Stimulated activated CD8-positive, alpha-beta memory T cell treated with anti-CD3 and anti-CD28 coated beads, Interleukin-2, amount 100 ng/mL, for 48 hours (primary cell): ENCODE data around the gene TRABD2B.

ENCODE experiments used
- DNase-seq, 2 donors: peaks; one replicate each; pipeline ENCODE4 v3.0.0-alpha.2; 2020; ENCODE audit warnings: low read depth in 2 of 2

Gene TRABD2B

GRCh38 chr1:47997289-47998200 lies at the start of gene TRABD2B:
TSS of gene TRABD2B (minus strand) at chr1:47997385.
- peak; percentile 49 to 51 for DNase-seq

GRCh38 chr1:48044311-48044710 lies 47.1 kb upstream of the TRABD2B start:
- DNase-seq = no peak

- DNase-seq = no peak
Observed at GRCh38 chr1:48043622-48044021, 46.4 kb upstream of the TRABD2B start.

GRCh38 chr1:48040154-48040553 lies 43.0 kb upstream of the TRABD2B start:
- no peak for DNase-seq

GRCh38 chr1:48039088-48040054 lies 42.2 kb upstream of the TRABD2B start:
- DNase-seq = no peak

GRCh38 chr1:48038270-48038767 lies 41.1 kb upstream of the TRABD2B start:
- DNase-seq = no peak

- DNase-seq = no peak
Observed at GRCh38 chr1:48036710-48037355, 39.6 kb upstream of the TRABD2B start.

GRCh38 chr1:48035371-48036141 lies 38.4 kb upstream of the TRABD2B start:
- DNase-seq = no peak

- no peak for DNase-seq
Observed at GRCh38 chr1:48033495-48034045, 36.4 kb upstream of the TRABD2B start.

GRCh38 chr1:48031676-48032075 lies 34.5 kb upstream of the TRABD2B start:
- no peak for DNase-seq

GRCh38 chr1:48030696-48031365 lies 33.6 kb upstream of the TRABD2B start:
- DNase-seq = no peak

- no peak for DNase-seq
Observed at GRCh38 chr1:48030211-48030610, 33.0 kb upstream of the TRABD2B start.

GRCh38 chr1:48028218-48029069 lies 31.3 kb upstream of the TRABD2B start:
- no peak for DNase-seq

GRCh38 chr1:48027533-48027835 lies 30.3 kb upstream of the TRABD2B start:
- no peak for DNase-seq

GRCh38 chr1:48026701-48027532 lies 29.7 kb upstream of the TRABD2B start:
- no peak for DNase-seq

GRCh38 chr1:48026275-48026674 lies 29.1 kb upstream of the TRABD2B start:
- DNase-seq = no peak

- no peak for DNase-seq
Observed at GRCh38 chr1:48025076-48025475, 27.9 kb upstream of the TRABD2B start.

GRCh38 chr1:48023488-48023887 lies 26.3 kb upstream of the TRABD2B start:
- no peak for DNase-seq
